HEK293T (cell line): ENCODE measurements around the gene CFD.

ENCODE experiments used
- CTCF ChIA-PET: fragments of 350-600 bp; formaldehyde crosslinking; extraction: SDS; loops from one replicate; lab custom pipeline; 2021; ENCODE audit warnings: antibody characterized with exemption, inconsistent platforms; lab: Yijun Ruan, JAX
- POLR2A ChIA-PET: fragments of 350-600 bp; formaldehyde crosslinking; extraction: SDS; loops from one replicate; lab custom pipeline; 2020; ENCODE audit warnings: antibody characterized with exemption, inconsistent platforms; lab: Yijun Ruan, JAX
- DNase-seq: peaks from one replicate; pipeline ENCODE4 v3.0.0; 2012; ENCODE audit warnings: mixed read lengths; ENCODE audit errors: extremely low spot score
- ARNT ChIP-seq: fragments of 450-650 bp; IDR thresholded peaks from 2 replicates; pipeline ENCODE4 v1.6.1; 2017; ENCODE audit warnings: mild to moderate bottlenecking
- BHLHE40 ChIP-seq: fragments of 450-650 bp; IDR thresholded peaks from 2 replicates; pipeline ENCODE4 v1.6.1; 2016; ENCODE audit warnings: mild to moderate bottlenecking, moderate library complexity, borderline replicate concordance
- CTBP1 ChIP-seq: fragments of 450-650 bp; IDR thresholded peaks from 2 replicates; pipeline ENCODE4 v1.6.1; 2016; ENCODE audit warnings: borderline replicate concordance
- ELF4 ChIP-seq: fragments of 450-650 bp; IDR thresholded peaks from 2 replicates; pipeline ENCODE4 v1.6.1; 2017; ENCODE audit warnings: antibody characterized with exemption
- FOXA1 ChIP-seq: fragments of 450-650 bp; IDR thresholded peaks from 2 replicates; pipeline ENCODE4 v1.6.1; 2016; ENCODE audit warnings: mild to moderate bottlenecking
- FOXK2 ChIP-seq: fragments of 450-650 bp; IDR thresholded peaks from 2 replicates; pipeline ENCODE4 v1.6.1; 2016; ENCODE audit warnings: mild to moderate bottlenecking
- FOXM1 ChIP-seq: fragments of 450-650 bp; IDR thresholded peaks from 2 replicates; pipeline ENCODE4 v1.6.1; 2017; ENCODE audit warnings: mild to moderate bottlenecking, borderline replicate concordance
- HDGF ChIP-seq: fragments of 450-650 bp; IDR thresholded peaks from 2 replicates; pipeline ENCODE4 v1.6.1; 2017; ENCODE audit warnings: antibody characterized with exemption, borderline replicate concordance
- L3MBTL2 ChIP-seq: fragments of 450-650 bp; conservative IDR thresholded peaks from 2 replicates; pipeline ENCODE4 v1.6.1; 2016; ENCODE audit warnings: mild to moderate bottlenecking
- LEF1 ChIP-seq: fragments of 450-650 bp; IDR thresholded peaks from 2 replicates; pipeline ENCODE4 v1.6.1; 2017; ENCODE audit warnings: mild to moderate bottlenecking, borderline replicate concordance
- NFRKB ChIP-seq: fragments of 450-650 bp; IDR thresholded peaks from 2 replicates; pipeline ENCODE4 v1.6.1; 2016; ENCODE audit warnings: mild to moderate bottlenecking, moderate library complexity
- SP1 ChIP-seq: fragments of 450-650 bp; IDR thresholded peaks from 2 replicates; pipeline ENCODE4 v1.6.1; 2017
- SUZ12 ChIP-seq: fragments of 450-650 bp; IDR thresholded peaks from 2 replicates; pipeline ENCODE4 v1.6.1; 2016; ENCODE audit warnings: mild to moderate bottlenecking
- TARDBP ChIP-seq: fragments of 450-650 bp; IDR thresholded peaks from 2 replicates; pipeline ENCODE4 v1.6.1; 2016
- ZNF384 ChIP-seq: fragments of 450-650 bp; IDR thresholded peaks from 2 replicates; pipeline ENCODE4 v1.6.1; 2016
- TF ChIP-seq, protein P1 (sequence below): fragments of 450-650 bp; IDR thresholded peaks from 2 replicates; pipeline ENCODE4 v1.6.1; 2016

CFD gene

GRCh38 chr19:861141-861755, 1.8 kb downstream of the CFD start:
- TF ChIP-seq CTBP1 (no peak), ZNF384 (no peak), SUZ12 (no peak), HDGF (no peak), NFRKB (no peak), ARNT (no peak), LEF1 (no peak), BHLHE40 (no peak), ELF4 (no peak), L3MBTL2 (no peak), FOXA1 (no peak), TARDBP (no peak), FOXM1 (no peak), SP1 (no peak), FOXK2 (no peak)
- TF ChIP-seq, protein P1, sequence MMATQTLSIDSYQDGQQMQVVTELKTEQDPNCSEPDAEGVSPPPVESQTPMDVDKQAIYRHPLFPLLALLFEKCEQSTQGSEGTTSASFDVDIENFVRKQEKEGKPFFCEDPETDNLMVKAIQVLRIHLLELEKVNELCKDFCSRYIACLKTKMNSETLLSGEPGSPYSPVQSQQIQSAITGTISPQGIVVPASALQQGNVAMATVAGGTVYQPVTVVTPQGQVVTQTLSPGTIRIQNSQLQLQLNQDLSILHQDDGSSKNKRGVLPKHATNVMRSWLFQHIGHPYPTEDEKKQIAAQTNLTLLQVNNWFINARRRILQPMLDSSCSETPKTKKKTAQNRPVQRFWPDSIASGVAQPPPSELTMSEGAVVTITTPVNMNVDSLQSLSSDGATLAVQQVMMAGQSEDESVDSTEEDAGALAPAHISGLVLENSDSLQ: no peak
- CTCF ChIA-PET: no interaction called here
- DNase-seq: no peak
- POLR2A ChIA-PET: interaction anchor here (0.7 kb wide), 1 partner anchor 62 kb away, joined by 3 read pairs; no protein-coding TSS in a partner anchor

GRCh38 chr19:861756-862580, 2.5 kb downstream of the CFD start:
- ChIA-PET CTCF (no interaction called here), POLR2A (no interaction called here)
- TF ChIP-seq FOXM1: no peak
- no peak for TF ChIP-seq SP1
- TF ChIP-seq TARDBP: no peak
- TF ChIP-seq NFRKB: no peak
- no peak for TF ChIP-seq FOXA1
- TF ChIP-seq LEF1: no peak
- 0 out of 2 replicates have a peak, but pooled peaks have one; percentile 50 for TF ChIP-seq CTBP1
- TF ChIP-seq FOXK2: no peak
- TF ChIP-seq ZNF384: no peak
- no peak for TF ChIP-seq ARNT
- no peak for TF ChIP-seq ELF4
- peak; percentile 98 for TF ChIP-seq L3MBTL2
- TF ChIP-seq SUZ12: no peak
- no peak; the same call in 1 of the 2 replicates for TF ChIP-seq HDGF
- DNase-seq: peak; percentile 87

DNA sequence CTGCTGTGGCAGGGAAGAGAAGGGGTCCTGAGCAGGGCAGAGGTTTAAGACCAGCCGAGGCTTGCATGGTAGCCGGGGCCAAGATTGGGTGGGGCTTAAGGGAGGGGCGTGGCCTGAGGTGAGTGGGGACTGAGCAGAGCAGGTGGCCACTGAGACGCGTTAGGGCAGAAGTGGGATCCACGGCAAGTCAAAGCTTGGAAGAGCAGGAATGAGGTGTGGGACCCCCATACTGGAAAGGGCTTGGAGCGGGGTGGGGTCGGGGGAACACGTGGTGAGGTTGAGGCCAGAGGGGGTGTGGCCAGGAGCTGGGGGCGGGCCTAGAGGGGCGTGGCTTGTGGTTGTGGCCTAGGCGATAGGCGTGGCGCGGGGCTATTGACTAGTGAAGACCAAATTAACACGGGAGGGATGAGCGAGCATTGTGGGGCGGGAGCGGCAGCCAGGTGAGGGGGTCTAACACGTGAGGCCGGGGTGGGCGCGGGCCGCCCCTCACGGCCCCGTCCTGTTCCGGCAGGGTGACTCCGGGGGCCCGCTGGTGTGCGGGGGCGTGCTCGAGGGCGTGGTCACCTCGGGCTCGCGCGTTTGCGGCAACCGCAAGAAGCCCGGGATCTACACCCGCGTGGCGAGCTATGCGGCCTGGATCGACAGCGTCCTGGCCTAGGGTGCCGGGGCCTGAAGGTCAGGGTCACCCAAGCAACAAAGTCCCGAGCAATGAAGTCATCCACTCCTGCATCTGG, 3.3 kb downstream of the CFD start:
- CTCF ChIA-PET: no interaction called here
- peak; percentile 51 for DNase-seq
- POLR2A ChIA-PET: no interaction called here
- TF ChIP-seq SP1: no peak
- TF ChIP-seq LEF1: no peak
- TF ChIP-seq, protein P1: no peak
- no peak for TF ChIP-seq ZNF384
- TF ChIP-seq CTBP1: no peak
- no peak for TF ChIP-seq BHLHE40
- TF ChIP-seq NFRKB: no peak
- TF ChIP-seq FOXM1: no peak
- TF ChIP-seq FOXA1: no peak

GRCh38 chr19:863315-863620, 3.8 kb downstream of the CFD start:
- POLR2A ChIA-PET: interaction anchor here (1.0 kb wide), 1 partner anchor 68 kb away, joined by 3 read pairs; no protein-coding TSS in a partner anchor
- no peak for TF ChIP-seq ZNF384
- TF ChIP-seq SP1: no peak
- TF ChIP-seq, protein P1: no peak
- TF ChIP-seq FOXK2: no peak
- TF ChIP-seq L3MBTL2: no peak
- TF ChIP-seq LEF1: no peak
- no peak for TF ChIP-seq FOXM1
- no peak for TF ChIP-seq ELF4
- TF ChIP-seq BHLHE40: no peak
- CTCF ChIA-PET: interaction anchor here (0.6 to 0.7 kb wide), 3 partner anchors 52 to 638 kb away, joined by 3 read pairs; partner anchors contain the start of gene KISS1R
- DNase-seq: no peak

- ChIA-PET POLR2A (no interaction called here), CTCF (no interaction called here)
- TF ChIP-seq BHLHE40: no peak
- TF ChIP-seq LEF1: no peak
- no peak for TF ChIP-seq ARNT
- TF ChIP-seq ZNF384: no peak
- TF ChIP-seq, protein P1: no peak
- no peak for TF ChIP-seq HDGF
- no peak for TF ChIP-seq NFRKB
- no peak for DNase-seq
Measured at GRCh38 chr19:866769-867300, 7.4 kb downstream of the CFD start.
